BE2C (cell line): ENCODE results near the gene PARD6G.

ENCODE experiments used
- DNase-seq: peaks from one replicate; pipeline ENCODE4 v3.0.0-alpha.2; 2020
- H3K27me3 ChIP-seq: fragments of 250-450 bp; sonication (Bioruptor Pico); 2 replicates; pipeline ENCODE4 v1.5.1; 2020; ENCODE audit warnings: mild to moderate bottlenecking
- H3K36me3 ChIP-seq: fragments of 250-450 bp; sonication (Bioruptor Pico); 2 replicates; pipeline ENCODE4 v1.5.1; 2020; ENCODE audit warnings: mild to moderate bottlenecking
- H3K4me1 ChIP-seq: fragments of 250-450 bp; sonication (Bioruptor Pico); 2 replicates; pipeline ENCODE4 v1.5.1; 2020
- H3K4me3 ChIP-seq: 2 replicates; pipeline ENCODE4 v1.5.1; 2011; ENCODE audit warnings: low read depth, low read length
- H3K9me3 ChIP-seq: fragments of 250-450 bp; sonication (Bioruptor Pico); 2 replicates; pipeline ENCODE4 v1.5.1; 2020
- CTCF ChIP-seq: IDR thresholded peaks from 2 replicates; pipeline ENCODE4 v1.5.1; 2012; ENCODE audit warnings: mild to moderate bottlenecking, low read depth, low read length

PARD6G gene

GRCh38 chr18:80249217-80250093 lies 2.1 kb upstream of the PARD6G start:
- Histone ChIP-seq H3K9me3 (no peaks in the 10 kb centered on the region), H3K27me3 (no peaks in the 10 kb centered on the region), H3K4me3 (no peak overlapping the region), H3K4me1 (no peaks in the 10 kb centered on the region), H3K36me3 (no peaks in the 10 kb centered on the region)
- DNase-seq = no peak
- TF ChIP-seq CTCF = no peak

GRCh38 chr18:80246445-80247392 lies 595 bp downstream of the PARD6G start:
- H3K4me3 ChIP-seq = peak overlapping the region; percentile 45

GRCh38 chr18:80245781-80246444 lies 1.4 kb downstream of the PARD6G start:
- Histone ChIP-seq H3K4me1 (no peaks in the 10 kb centered on the region), H3K27me3 (no peaks in the 10 kb centered on the region), H3K36me3 (no peaks in the 10 kb centered on the region), H3K9me3 (no peaks in the 10 kb centered on the region), H3K4me3 (no peak overlapping the region)
- no peak for DNase-seq
- TF ChIP-seq CTCF = no peak

More at GRCh38 chr18:80246445-80247392, 595 bp downstream of the PARD6G start:
- H3K9me3 ChIP-seq = no peaks in the 10 kb centered on the region
- H3K4me1 ChIP-seq = no peaks in the 10 kb centered on the region
- H3K27me3 ChIP-seq = no peaks in the 10 kb centered on the region
- DNase-seq = peak; percentile 6
- no peaks in the 10 kb centered on the region for H3K36me3 ChIP-seq
- TF ChIP-seq CTCF = no peak

GRCh38 chr18:80244956-80245730 lies 2.2 kb downstream of the PARD6G start:
- TF ChIP-seq CTCF = no peak
- no peak for DNase-seq
- Histone ChIP-seq H3K4me1 (no peaks in the 10 kb centered on the region), H3K9me3 (no peaks in the 10 kb centered on the region), H3K27me3 (no peaks in the 10 kb centered on the region), H3K36me3 (no peaks in the 10 kb centered on the region), H3K4me3 (no peak overlapping the region)

- no peaks in the 10 kb centered on the region for H3K36me3 ChIP-seq
- H3K9me3 ChIP-seq = no peaks in the 10 kb centered on the region
- H3K4me1 ChIP-seq = no peaks in the 10 kb centered on the region
- H3K27me3 ChIP-seq = no peaks in the 10 kb centered on the region
- DNase-seq = no peak
- TF ChIP-seq CTCF = no peak
- no peak overlapping the region for H3K4me3 ChIP-seq
Measured at GRCh38 chr18:80244167-80244566, 3.1 kb downstream of the PARD6G start.
